CD4-positive, alpha-beta T cell treated with Interleukin-6 for 4 hours (primary cell): ENCODE data around the gene STK38.
"Not testable (repeated sequence)": the region's sequence is repeated elsewhere in the genome, so short reads cannot be mapped to it uniquely, and the experiment has no call there.

Experiments used
- DNase-seq: peaks from one replicate; pipeline ENCODE4 v3.0.0-alpha.2; 2020; ENCODE audit warnings: mixed read lengths

STK38 gene

DNA sequence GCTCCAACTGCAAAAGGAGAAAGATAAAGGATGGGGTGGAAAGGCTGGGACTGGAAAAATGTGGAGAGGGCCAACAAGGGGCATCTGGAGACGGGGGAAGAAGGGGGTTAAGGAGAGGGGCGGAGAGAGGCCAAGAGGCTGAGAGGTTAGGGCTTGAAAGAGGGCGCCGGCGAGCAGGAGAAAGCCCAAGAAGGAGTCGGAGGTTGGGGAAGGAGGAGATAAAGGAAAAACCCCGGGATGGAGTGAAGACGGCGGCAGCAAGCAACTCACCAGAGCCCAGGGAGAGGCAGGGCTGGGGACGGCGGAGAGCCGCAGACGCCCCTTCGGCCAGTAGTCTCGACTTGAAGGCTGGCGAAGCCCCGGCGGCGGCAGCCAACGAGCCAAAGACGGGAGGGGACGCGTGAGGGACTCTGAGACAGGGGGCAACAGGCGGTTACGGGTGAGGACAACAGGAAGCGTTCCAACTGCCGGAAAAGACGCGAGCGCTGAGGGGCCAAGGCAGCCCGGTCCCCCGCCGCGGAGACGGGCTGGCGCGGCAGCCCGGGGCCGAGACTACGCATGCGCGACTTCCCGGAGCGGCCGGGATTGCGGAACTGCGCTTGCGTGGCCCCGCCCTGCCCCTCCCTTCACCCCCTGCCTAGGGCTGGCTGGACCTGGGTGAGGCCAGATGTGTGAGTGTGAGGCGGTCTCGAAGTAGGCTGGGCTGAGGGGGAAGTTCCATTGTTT, at the start of gene STK38:
Gene STK38 (minus strand): TSS at position 560 of the 726 bp plus-strand sequence. CDS start 7,277 bp downstream, outside the sequence.
- DNase-seq: peak; percentile 95

DNA sequence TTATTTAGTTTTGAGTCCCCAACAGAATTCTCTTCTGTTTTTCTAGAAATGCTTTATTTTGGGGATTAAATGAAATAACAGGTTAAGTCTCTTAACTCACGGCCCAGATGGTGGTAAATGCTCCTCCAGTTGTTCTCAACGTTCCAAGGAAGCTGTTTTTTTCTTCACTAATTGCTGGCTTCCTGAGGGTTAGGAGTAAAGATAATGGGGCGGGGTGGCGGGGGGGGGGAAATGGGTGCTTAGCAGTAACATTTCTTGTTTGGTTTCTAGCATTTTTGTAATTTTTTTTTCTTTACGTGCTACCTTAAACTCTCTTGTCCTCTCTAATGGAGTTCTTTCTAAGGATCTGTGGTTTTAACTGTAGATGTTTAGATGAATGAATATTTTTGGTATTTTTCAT, 49.1 kb upstream of the STK38 start:
- DNase-seq: peak; percentile 32

DNA sequence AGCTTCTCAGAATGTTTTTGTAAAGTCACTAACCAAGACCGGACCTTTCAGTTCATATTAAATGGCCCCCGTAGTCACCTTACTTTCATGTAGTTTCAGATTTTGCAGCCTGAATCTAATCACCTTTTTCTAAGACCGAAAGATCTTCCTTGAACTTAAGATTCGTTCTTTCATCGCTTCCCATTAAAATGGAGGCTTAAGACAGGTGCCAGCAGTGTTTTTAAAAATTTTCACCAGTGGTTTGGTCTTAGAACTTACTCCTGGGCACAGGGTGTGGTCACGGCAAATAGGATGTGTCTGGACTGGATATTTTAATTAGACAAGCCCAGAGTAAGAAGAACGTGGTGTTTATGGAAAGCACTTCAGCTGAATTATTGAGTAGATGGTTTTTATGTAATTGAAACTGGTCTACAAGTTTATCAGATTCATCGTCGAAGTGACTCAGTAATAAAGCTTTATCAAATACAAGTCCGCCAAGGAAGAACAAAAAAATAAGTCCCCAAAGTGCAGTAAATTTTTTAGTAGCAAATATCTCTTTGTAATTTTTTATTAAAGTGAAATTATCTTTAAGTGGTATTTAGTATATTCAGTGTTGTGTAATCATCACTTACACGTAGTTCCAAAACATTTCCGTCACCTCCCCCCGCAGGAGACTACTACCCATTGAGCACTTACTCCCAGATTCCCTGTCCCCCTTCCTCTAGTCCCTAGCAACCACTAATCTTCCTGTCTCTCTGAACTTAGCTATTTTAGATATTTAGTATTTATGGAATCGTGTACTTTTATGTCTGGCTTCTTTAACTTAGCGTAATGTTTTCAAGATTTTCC, 47.8 kb upstream of the STK38 start:
- peak; percentile 37 for DNase-seq

DNA sequence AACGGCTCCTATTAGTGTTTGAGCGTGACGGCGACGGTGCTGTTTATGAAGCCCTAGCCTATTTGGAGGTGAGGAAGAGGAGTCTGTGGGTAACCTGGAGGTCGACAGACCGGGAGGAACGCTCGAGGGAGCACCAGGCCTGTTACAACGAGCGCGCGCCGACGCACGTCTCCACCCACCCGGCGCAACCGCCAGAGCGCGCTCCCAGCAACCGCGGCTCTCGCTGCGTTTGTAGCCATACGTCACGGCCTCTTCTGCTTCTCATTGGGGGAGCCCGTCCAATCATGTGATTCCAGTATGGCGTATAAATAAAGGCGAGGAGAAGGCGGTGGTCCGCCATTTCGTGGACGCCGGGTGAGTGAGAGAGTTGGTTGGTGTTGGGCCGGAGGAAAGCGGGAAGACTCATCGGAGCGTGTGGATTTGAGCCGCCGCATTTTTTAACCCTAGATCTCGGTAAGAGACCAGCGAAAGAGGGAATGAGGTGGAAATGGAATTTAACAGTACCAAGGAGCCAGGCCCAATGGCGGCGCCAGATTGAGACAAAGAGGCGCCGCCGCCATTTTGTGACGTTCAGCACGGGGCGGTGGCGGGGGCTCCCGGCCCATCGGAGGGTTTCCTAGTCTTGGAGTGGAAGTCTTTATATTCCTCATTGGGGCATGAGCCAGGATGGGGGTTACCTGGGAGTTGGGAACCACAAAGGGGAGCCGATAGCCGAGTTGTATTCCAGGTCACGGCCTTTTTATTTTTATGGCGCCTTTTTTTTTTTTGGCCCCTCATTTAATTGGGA, 46.9 kb upstream of the STK38 start, which contains the start of gene SRSF3:
Gene SRSF3 (plus strand): TSS at position 334 of the 787 bp plus-strand sequence. CDS start 2,401 bp downstream, outside the sequence.
- peak; percentile 96 for DNase-seq

- DNase-seq: peak; percentile 48
These were observed 46.3 kb upstream of the STK38 start for GRCh38 chr6:36593569-36594028.

- no peak for DNase-seq
These were observed 45.0 kb upstream of the STK38 start for GRCh38 chr6:36592221-36592655.

DNA sequence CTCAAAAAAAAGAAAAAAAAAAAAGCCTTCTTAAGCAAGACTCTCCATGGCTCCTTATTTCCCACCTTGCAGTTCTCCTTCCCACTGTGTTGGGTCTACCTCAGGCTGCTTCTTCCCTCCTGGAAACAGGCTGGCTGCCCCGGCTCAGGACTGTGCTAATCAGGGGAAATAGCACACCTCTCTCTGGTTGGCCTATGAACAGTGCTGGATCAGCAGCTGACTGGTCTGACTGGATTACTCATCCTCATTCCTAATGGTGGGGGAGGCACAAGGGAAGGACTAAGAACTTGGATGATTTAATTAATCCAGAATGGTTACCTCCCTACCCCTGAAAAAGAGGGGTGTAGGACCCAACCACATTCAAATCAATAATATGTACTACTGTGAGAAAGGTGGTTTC, 43.0 kb upstream of the STK38 start:
- no peak for DNase-seq

GRCh38 chr6:36589025-36589400, 41.7 kb upstream of the STK38 start:
- not testable (repeated sequence) for DNase-seq

- DNase-seq: no peak
These were observed 39.3 kb upstream of the STK38 start for GRCh38 chr6:36586606-36587005.

DNA sequence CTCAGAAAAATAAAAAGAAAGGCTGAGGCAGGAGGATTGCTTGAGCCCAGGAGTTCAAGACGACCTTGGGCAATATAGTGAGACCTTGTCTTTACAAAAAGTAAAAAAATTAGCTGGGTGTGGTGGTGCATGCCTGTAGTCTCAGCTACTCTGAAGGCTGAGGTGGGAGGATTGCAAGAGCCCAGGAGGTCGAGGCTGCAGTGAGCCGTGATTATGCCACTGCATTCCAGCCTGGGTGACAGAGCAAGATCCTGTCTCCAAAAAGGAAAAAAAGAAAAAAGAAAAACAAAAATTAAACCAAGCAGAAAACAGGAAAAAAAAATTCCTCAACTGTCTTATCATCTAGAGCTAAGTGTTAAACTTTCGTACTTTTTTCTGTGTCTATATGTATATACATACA, 34.4 kb upstream of the STK38 start:
- DNase-seq: no peak

- DNase-seq: no peak
These were observed 32.9 kb upstream of the STK38 start for GRCh38 chr6:36580184-36580526.

GRCh38 chr6:36578431-36578830, 31.2 kb upstream of the STK38 start:
- no peak for DNase-seq

GRCh38 chr6:36578030-36578429, 30.8 kb upstream of the STK38 start:
- DNase-seq: no peak

DNA sequence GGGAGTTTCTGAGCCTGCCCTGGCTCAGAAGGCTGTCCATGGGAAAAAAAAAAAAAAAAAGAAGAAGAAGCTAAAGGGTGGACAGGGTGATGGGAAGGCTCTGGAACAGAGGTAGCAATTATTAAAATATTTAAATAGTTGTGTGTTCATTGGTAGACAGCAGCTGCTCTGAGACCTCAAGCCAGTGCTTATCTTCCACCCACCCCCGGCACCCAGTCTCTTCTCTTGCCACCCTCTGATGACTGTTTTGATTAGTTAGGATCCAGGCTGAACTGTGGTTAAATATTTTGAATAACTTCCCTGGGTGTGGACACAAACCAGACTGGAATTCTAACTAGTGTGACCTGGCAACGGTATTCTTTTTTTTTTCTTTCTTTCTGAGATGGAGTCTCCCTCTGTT, 30.0 kb upstream of the STK38 start:
- DNase-seq: no peak

- DNase-seq: no peak
These were observed 29.3 kb upstream of the STK38 start for GRCh38 chr6:36576578-36576977.

DNA sequence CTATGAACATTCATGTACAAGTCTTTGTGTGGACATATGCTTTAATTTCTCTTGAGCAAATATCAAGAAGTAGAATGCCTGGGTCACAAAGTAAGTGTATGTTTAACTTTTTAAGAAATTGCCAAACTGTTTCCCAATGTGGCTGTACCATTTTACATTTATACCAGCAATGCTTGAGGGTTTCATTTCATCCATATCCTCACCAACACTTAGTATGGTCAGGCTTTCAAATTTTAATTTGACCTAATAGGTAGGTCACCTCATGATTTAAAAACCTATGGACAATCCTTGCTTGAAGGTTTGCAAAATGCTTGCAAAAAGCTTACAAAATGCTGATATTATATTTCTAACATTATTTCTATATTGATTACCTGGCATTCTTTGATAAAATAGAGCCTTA, 27.4 kb upstream of the STK38 start:
- DNase-seq: no peak

GRCh38 chr6:36572353-36573311, 25.4 kb upstream of the STK38 start:
- DNase-seq: not testable (repeated sequence)

- DNase-seq: no peak
These were observed 24.1 kb upstream of the STK38 start for GRCh38 chr6:36571122-36572043.

DNA sequence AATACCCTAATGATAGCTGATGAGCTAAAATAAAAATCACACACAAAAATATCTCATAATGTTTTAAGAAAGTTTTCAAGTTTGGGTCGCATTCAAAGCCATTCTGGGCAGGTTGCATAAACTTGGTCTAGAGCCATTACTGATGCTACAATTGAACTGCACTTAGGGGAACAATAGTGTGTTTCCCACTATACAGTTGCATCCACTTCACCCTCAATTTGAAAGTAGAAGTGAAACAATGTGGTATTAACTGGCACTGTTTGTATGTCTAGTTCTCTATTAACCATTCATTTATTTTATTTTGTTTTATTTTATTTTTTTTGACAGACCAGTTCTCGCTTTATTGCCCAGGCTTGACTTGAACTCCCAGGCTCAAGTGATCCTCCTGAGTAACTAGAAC, 23.0 kb upstream of the STK38 start:
- no peak for DNase-seq

DNA sequence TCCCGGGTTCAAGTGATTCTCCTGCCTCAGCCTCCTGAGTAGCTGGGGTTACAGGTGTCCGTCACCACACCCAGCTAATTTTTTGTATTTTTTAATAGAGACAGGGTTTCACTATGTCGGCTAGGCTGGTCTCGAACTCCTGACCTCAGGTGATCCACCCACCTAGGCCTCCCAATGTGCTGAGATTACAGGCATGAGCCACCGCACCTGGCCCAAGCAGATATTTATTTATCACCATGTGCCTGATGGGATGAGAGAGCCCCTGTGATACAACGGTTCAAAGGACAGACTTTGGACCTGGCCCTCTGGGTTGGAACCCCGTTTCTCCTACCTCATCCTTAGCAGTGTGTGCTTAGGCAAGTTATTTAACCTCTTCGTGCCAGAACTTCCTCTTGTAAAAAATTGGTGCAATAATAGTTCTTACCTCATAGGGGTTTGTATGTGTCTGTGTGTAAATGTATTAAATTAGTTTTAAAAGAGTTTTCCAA, 19.2 kb upstream of the STK38 start:
- DNase-seq: no peak

DNA sequence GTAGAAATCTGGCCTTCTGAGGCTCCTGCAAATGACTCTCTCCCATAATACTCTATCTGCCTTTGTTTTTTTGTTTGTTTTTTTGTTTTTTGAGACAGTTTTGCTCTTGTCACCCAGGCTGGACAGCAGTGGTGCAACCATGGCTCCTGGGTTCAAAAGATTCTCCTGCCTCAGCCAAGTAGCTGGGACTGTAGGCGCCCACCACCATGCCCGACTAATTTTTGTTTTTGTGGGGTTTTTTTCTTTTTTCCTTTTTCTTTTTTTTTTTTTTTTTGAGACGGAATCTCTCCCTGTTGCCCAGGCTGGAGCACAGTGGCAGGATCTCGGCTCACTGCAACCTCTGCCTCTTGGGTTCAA, 16.6 kb upstream of the STK38 start:
- no peak for DNase-seq
